Measurements from ENCODE around the gene PHF24. TPM values are rescaled to one million over a fixed set of nuclear protein-coding genes. Genes with fewer than 3 reads are reported as not detected.
A peak's percentile ranks its signal among the peaks of the same experiment; 100 is the strongest.
"Not testable (repeated sequence)": the region's sequence is repeated elsewhere in the genome, so short reads cannot be mapped to it uniquely, and the experiment has no call there.

Gene PHF24
- total RNA-seq, result 1 to 10 TPM in 1 of 2 donors, under 1 TPM in 1; 0.93 to 1.0 TPM
- long read RNA-seq, donor 1, result 0 reads
- long read RNA-seq, donor 2, partial matches to known transcripts, result 0 of 1 reads
- long read RNA-seq, donor 2, other reads (novel, unspliced or antisense), result 1 of 1 reads

DNA sequence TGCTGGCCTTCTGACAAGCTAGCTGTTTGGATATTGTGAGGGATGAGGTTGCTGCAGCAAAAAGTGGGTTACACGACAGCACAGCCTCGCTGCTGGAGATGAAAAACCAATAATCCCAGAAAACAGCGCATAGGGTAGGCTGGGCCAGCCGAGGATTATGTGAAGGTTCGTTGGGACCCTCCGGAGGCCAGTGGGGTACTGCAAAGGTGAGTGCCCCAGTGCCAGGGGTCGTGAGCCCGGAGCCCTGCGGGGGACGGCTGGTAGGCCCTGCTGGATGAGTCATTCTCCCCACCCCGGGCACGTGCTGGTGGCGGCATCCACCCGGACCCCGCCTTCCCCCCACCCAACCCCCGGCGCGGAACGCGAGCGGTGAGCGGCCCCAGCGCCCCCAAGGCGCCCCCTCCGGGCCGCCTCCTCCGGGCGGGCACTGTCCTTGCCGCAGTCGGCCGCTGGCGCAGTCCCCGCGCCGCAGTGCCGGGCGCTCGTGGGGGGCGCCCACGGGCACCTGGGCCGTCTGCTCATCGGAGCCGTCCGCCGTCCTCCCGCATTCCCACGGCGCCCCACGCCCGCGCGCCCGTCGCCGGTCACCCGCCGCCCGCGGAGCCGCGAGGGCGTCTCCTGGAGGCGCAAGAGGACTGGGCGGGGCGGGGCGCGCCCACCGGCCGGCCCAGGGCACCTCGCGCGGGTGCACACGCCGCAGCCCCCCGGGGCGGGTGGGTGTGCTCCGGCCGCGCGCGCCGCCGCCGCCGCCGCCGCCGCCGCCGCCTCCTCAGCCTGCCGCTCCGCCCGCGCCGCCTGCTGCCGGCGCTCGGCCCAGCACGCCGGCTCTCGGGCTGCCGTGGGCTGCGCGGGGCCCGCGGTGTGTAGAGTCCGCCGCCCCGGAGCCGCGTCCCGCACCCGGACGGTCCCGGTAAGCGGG lies at the start of gene PHF24:
Gene PHF24, plus strand, starts transcription at position 794 of the 919 bp plus-strand sequence. CDS start 13,014 bp downstream, outside the sequence.
- DNase-seq (ENCODE audit: low spot score), result peak; percentile 73

DNA sequence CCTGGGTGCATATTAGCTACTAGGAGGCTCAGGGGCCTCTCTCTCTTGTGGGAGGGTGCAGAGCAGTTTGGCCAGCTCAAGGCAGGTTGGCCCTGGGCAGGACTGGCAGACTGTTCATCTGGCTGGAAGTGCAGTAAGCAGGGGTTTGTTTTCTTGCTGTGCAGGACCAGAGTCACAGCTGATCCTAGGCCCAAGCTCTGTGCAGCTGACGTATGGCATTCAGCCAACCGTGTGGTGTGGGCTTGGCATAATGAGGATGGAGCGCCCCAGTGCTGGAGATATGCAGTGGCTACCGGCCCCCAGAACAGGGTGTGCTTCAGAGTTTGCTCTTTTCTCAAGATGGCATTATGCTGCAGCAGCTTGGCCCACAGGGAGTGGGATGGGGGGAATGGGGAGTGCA lies 31.0 kb upstream of the PHF24 start:
- intact Hi-C loops (cut with DNase I), result no loop called here
- DNase-seq (ENCODE audit: low spot score), result no peak

More for the DNA sequence above, at the start of gene PHF24:
- intact Hi-C loops (cut with DNase I), result no loop called here

GRCh38 chr9:34928921-34929320 lies 29.2 kb upstream of the PHF24 start:
- intact Hi-C loops (cut with DNase I), result no loop called here
- DNase-seq (ENCODE audit: low spot score), result no peak

GRCh38 chr9:34929506-34930102 lies 28.5 kb upstream of the PHF24 start:
- DNase-seq (ENCODE audit: low spot score), result no peak
- intact Hi-C loops (cut with DNase I), result no loop called here

GRCh38 chr9:34939989-34940388 lies 18.1 kb upstream of the PHF24 start:
- DNase-seq (ENCODE audit: low spot score); intact Hi-C loops (cut with DNase I): not testable (repeated sequence)

- intact Hi-C loops (cut with DNase I), result no loop called here
- no peak for DNase-seq (ENCODE audit: low spot score)
Observed at GRCh38 chr9:34948451-34948850, 9.6 kb upstream of the PHF24 start.

DNA sequence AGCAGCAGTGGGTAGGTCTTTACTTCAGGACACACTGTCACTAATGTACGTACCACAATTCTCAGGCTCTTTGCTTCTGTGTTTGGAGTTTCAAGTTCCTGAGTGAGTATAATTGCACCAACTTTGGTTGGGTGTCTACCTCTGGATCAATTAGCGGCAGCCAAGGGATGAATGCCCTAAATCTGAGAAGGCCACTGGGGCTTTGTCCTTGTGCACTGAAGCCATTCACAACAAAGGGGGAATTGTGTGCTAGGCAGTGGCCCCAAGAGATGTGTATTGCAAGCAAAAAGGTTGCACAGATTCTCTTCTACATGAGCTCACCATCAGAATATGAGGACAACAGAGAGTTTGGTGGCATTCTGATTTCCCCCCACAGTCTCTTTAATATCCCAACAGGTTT lies 3.9 kb upstream of the PHF24 start:
- intact Hi-C loops (cut with DNase I), result no loop called here
- DNase-seq (ENCODE audit: low spot score), result no peak

- intact Hi-C loops (cut with DNase I); DNase-seq (ENCODE audit: low spot score): not testable (repeated sequence)
Observed at GRCh38 chr9:34956066-34956465, 2.0 kb upstream of the PHF24 start.

DNA sequence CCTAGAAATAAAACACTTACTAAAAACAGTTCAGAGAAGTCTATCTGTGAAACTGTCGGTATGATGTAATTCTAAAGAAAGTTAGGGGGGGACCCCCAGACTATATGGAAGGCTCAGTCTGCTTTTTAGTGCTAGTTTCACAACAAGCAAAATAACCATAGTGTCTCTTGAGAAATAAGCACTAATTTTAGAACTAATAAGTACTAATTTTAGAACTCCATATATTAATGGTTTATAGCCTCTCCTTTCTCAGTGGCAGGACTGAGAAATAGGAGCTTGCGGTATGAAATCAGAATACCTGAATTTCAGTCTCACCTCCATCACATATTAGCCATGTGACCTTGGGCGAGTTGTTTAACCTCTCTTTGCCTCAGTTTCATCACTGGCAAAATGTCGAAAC lies 1.4 kb upstream of the PHF24 start:
- DNase-seq (ENCODE audit: low spot score), result no peak

GRCh38 chr9:34958411-34958982 lies 412 bp downstream of the PHF24 start:
- DNase-seq (ENCODE audit: low spot score), result no peak
- intact Hi-C loops (cut with DNase I), result no loop called here

More for the DNA sequence above, 1.4 kb upstream of the PHF24 start:
- intact Hi-C loops (cut with DNase I), result no loop called here

DNA sequence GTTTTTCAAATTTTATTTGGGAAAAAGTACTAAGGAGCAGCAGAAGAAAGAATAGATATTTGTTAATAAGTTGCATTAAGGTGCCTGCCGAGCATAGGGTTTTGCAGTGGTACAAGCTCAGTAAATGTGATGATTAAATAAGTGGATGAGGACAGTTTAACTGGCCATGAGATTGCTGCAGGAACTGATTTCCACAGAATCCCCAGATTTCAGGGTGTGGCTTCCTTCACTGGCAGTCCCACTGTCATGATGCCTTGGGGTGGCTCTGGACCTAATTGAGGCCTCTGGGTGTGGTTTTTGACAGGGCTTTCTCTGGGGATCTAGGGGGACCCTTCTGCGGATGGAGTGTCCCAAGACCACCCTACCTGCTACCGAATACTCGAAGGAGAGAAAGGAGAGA lies 1.4 kb downstream of the PHF24 start:
- DNase-seq (ENCODE audit: low spot score), result no peak

GRCh38 chr9:34961574-34962490 lies 3.7 kb downstream of the PHF24 start:
- intact Hi-C loops (cut with DNase I), result no loop called here
- DNase-seq (ENCODE audit: low spot score), result no peak

More for the DNA sequence above, 1.4 kb downstream of the PHF24 start:
- intact Hi-C loops (cut with DNase I), result no loop called here

DNA sequence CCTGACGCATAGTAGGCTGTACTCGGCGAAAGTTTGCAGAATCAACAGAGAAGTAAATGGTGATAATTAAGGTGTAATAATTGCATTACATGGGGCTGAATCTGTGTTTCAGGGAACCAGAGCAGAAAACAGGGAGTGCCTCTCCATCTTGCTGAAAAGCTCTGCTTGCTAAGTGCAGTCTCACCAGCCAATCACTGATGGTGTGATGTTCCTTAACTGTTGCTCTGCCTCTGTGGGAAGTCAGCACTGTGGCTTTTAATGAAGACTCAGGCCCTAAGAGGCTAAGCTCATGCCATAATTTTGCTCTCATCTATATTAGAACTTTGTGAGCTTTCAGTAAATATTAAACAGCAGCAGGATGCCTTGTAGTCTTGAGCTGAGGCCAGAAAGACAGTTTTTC lies 4.5 kb downstream of the PHF24 start:
- intact Hi-C loops (cut with DNase I), result no loop called here
- no peak for DNase-seq (ENCODE audit: low spot score)

- intact Hi-C loops (cut with DNase I), result no loop called here
Observed at GRCh38 chr9:34963552-34963951, 5.5 kb downstream of the PHF24 start.

DNA sequence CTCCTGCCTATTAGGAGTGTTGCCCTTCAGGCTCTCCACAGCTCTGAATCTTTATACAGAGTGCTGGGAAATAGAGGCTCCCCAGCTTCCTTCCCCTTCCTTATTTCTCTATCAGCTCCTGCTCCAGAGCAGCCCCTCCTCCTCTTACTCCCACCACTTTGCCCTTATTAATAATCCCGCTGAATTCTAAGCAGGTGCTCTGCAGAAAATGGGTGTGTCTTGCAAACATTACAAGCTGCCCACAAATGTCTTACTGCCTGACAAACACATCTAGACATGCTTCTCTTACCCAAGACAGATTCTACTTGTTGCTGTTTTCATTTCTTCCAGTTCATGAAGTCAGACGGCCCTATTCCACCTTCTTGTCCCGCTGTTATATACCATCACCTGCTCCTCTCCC lies 6.4 kb downstream of the PHF24 start:
- no peak for DNase-seq (ENCODE audit: low spot score)
- intact Hi-C loops (cut with DNase I), result no loop called here

More at GRCh38 chr9:34963552-34963951, 5.5 kb downstream of the PHF24 start:
- no peak for DNase-seq (ENCODE audit: low spot score)

DNA sequence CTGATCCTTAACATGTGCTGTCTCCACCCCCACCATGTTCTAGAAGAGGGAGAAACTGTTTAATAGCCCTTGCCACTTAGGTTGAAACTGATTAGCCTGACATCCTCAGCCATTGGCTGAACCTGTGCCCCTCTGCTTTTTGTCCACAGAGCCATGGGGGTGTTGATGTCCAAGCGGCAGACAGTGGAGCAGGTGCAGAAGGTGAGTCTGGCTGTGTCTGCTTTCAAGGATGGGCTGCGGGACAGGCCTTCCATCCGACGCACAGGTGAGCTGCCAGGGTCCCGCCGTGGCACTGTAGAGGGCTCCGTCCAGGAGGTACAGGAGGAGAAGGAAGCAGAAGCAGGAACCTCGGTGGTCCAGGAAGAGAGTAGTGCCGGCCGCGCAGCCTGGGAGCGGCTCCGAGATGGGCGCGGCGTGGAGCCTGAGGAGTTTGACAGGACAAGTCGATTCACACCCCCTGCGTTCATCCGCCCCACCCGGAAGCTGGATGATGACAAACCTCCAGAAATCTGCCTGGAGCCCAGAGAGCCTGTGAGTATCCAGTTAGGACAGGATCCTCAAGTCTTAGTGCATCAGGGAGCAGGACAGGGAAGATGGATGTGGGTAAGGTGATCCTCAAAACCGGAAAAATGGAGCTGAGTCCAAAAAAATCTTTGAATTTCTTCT lies 13.2 kb downstream of the PHF24 start:
- intact Hi-C loops (cut with DNase I), result loop anchor here in 1 of 2 donors (10.0 kb wide), 1 partner anchor 66 kb away; no protein-coding TSS in a partner anchor
- no peak for DNase-seq (ENCODE audit: low spot score)

GRCh38 chr9:34974664-34975063 lies 16.6 kb downstream of the PHF24 start:
- DNase-seq (ENCODE audit: low spot score), result no peak
- intact Hi-C loops (cut with DNase I), result loop anchor here in 1 of 2 donors (10.0 kb wide), 1 partner anchor 70 kb away; no protein-coding TSS in a partner anchor

GRCh38 chr9:34976441-34976840 lies 18.4 kb downstream of the PHF24 start:
- intact Hi-C loops (cut with DNase I), result loop anchor here in 1 of 2 donors (10.0 kb wide), 1 partner anchor 72 kb away; no protein-coding TSS in a partner anchor
- no peak for DNase-seq (ENCODE audit: low spot score)

All from posterior vena cava (tissue), 2 donors.